GM18520 (cell line): ENCODE measurements around the gene DIABLO.
"Not testable (repeated sequence)": the region's sequence is repeated elsewhere in the genome, so short reads cannot be mapped to it uniquely, and the experiment has no call there.

ENCODE experiments used
- ATAC-seq: cut with Tn5 transposase; IDR thresholded peaks from one replicate; pipeline ENCODE4 v1.9.1; 2021; ENCODE audit not compliant: unreplicated experiment

The DIABLO gene

DNA sequence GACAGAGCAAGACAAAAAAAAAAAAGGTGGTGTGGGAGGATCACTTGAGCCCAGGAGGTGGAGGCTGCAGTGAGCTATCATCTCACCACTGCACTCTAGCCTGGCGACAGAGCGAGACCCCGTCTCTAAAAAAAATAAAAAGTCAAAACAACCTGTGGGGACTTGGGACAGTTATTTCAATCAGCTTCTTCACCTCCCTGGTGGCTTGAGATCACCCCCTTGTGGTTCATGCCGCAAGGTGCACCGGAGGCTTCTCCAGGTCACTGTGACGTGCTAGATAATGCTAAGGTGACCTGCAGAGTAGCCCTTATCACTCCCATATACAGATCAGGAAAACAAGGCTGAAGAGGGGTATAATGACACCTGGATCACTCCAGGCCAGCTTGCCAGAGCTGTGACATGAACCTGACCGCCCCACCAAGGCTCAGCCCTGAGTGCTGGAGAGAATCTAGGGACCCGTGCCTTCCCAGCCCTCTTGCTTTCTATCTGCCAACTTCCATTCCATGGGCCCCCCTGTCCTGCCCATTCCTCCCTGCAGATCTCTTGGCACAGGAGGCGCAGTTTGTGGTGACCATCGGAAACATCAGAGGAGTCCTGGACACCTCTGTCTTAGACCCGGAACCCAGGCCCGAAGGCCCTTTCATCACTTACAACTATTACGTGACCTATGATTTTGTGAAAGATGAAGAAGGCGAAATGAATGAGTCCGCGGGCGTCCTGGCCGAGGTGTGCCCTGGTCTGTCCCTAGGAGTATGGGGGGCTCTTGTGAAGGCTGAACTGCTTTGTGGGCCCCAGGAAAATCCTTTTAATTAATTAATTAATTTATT is 34.8 kb downstream of the DIABLO start:
- ATAC-seq: no peak

DNA sequence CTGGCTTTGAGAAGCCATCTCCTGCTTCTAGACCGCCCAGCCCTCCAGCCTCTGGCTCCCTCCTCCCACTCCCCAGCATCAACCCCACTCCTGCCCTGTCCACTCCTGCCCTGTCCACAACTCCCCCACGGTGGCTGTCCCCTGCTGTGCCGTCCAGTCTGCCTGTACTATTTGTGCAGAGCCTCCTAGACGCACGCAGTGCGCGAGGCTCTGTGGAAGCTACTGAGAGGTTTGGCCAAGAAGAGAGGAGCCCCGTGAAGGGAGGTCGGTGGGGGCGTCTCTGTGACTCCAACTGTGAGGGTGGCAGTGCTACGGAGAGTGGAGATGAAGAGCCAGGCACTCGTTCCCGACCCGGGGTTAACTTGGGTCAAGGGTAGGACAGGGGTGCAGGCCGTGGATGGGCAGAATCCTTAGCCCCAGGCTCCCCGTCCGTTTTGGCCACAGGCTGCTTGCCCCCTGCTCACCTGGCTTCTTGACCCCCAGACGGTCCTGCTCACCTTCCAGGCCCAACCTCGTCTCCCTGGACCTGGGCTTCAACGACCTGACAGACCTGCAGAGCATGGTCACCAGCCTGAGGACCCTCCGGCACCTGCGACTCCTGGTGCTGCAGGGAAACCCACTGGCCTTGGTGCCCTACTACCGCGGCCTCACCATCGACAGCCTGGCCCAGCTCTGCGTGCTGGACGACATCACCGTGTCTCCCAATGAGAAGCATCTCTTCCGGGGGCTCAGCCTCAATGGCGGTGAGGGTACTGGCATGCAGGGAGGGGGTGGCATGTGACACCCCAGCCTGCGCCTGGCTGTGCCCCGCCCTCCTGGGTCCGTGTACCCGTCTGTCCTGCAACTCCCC is 36.0 kb downstream of the DIABLO start:
- no peak for ATAC-seq

GRCh38 chr12:122187466-122187865 is 38.4 kb downstream of the DIABLO start:
- ATAC-seq: no peak

GRCh38 chr12:122185494-122186082 is 40.3 kb downstream of the DIABLO start:
- no peak for ATAC-seq

DNA sequence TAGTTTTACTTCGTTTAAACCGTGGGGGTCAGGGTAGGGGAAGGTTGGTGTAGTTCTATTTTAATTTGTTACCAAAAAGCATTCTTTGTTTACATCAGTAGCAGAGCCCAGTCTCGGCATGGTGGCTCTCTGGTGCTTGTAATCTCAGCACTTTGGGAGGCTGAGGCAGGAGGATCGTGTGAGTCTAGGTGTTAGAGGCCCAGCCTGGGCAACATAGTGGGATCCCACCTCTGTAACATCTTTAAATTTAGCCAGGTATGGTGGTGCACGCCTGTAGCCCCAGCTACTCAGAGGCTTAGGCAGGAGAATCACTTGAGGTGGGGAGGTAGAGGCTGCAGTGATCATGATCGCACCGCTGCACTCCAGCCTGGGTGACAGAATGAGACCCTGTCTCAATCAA is 40.8 kb downstream of the DIABLO start:
- ATAC-seq: no peak

DNA sequence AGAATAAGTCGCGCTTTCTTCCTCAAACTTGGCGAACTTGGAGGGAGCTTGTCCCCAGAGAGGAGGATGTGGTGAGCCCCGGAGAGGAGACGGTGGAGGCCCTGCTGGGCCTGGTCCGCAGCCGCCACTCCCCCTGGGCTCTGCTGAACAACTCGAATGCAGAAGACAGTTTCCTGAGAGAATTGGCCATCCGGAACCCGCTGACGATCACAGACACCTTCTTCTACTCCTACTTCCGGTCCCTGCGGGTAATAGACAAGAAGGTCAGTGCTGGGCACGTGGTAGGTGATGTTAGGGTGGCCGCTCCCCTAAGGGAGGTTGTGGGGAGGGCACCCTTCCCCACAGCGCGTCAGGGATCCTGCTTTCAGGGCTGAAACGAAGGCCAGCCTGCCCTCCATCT is 41.3 kb downstream of the DIABLO start:
- ATAC-seq: no peak

DNA sequence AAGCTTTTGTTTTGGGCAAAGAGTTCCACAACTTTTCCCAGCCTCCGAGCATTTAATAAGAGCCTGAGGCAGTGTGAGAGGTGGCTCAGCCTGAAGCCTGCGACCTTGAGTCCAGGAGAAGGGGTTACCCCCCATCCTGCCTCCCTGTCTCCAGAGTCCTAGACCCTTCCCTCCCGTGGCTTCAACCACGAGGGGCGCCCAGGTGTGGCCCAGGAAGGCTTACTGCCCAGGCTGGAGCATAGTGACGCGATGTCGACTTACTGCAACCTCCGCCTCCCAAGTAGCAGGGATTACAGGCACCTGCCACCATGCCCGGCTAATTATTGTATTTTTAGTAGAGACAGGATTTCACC is 42.3 kb downstream of the DIABLO start:
- no peak for ATAC-seq

DNA sequence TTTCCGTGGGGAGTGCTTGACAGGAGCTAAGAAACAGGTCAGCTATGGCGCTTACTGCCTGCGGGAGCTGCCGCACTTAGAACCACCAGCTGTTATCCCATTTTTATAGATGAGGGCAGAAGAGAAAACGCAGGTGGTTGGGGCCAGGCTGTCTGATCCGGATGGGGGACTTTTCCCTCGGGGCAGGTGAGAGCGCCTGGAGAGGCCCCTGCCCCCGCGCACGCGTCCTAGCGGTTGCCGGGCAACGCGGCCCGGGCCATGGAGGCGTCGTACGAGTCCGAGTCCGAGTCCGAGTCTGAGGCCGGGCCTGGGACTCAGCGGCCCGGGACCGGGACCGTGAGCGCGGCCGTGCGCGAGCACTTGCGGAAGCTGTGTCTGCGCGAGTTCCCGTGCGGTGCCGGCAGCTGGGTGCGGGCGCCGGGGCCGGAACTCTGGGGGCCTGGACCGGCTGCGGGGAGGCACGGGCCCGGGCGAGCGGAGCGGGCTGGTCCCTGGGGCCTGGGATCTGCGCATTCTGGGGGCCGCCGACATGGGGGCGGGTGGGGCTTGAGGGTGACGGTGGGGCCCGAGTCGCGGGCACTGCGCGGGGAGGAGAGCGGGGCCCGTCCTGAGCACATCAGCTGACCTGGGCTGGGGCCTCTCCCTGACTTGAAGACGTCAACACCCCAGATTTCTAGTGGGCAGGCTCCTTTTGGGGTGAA is 42.8 kb downstream of the DIABLO start, which contains the start of gene LRRC43:
LRRC43 (plus strand) TSS at position 237 of the 701 bp plus-strand sequence; CDS start at position 259, 22 bp downstream.
- ATAC-seq: no peak

- not testable (repeated sequence) for ATAC-seq
Measured at GRCh38 chr12:122176473-122176872, 49.4 kb downstream of the DIABLO start.

DNA sequence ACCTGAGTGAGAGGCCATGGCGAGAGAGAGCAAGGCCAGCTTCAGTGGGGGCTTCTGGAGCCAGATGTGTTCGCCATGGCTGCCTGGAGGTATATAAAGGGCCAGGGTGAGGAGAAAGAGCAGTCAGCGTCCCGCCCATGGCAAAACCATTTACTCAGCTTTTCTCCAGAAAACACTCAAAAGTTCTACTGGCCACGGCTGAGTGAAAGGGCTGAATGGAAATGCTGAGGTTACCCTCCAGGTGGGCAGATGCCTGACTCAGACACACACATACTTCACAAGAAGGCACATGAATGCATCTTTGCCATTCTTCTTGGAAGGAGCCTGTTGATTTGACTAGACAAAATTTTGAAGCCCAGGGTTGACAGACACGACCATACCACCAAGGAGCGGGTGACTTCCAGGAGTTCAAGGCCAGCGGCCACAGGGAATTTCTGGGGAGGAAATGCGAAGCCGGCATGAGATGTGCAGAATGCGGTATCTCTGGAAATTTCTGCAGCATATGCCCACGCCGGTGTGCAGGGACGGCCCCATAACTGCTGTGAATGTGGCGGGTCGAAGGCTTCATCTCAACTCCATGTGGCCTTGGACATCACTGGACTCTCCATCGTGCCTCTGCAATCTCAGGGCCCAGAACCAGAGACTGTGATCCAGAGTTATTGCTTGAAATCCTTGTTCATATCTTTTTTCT is 51.6 kb downstream of the DIABLO start, which contains the start of gene IL31:
IL31 (minus strand) TSS at position 67 of the 691 bp plus-strand sequence; CDS start at position 18, 49 bp downstream.
- ATAC-seq: no peak

DNA sequence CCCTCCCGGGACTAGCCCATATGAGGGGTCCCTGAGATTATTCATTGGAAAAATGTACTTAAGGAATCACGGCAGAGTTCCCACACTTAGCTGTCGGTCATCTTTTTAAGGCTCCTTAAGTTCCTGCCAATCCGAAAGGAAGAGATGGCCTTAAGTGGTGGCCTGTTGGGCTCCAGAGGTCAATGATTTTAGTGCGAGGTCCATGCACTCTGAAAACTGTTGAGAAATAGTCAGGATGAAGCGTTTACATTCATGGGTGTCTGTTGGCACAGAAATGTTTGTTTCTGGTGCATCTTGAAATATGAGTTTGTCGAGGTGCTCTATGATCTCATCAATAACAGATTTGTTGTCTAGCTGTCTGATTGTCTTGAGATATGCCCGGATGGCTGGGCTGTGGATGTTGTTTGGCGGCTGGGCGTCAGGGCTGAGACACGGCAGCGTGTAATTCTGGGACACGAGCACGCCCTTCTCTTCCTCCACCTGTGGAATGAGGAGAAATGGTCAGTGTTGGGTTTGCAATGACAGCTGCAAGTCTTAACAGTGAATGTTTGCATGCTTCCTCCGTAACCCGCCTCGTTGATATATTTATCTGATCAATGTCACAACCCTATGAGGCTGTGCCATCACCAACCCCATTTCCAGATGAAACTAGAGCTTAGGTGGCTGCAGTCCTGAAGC is 53.5 kb downstream of the DIABLO start:
- ATAC-seq: no peak

DNA sequence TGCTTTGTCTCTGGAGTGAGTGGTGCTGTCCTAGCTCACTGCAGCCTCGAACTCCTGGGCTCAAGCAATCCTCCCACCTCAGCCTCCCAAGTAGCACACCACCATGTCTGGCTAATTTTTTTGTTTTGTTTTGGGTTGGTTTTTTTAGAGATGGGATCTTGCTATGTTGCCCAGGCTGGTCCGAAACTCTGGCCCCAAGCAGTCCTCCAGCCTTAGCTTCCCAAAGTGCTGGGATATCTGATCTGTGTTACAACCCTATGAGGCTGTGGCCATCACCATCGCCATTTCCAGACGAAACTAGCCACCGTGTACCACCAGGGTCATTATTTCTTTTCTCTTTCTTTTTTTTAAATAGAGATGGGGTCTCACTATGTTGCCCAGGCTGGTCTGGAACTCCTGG is 54.5 kb downstream of the DIABLO start:
- no peak for ATAC-seq

DNA sequence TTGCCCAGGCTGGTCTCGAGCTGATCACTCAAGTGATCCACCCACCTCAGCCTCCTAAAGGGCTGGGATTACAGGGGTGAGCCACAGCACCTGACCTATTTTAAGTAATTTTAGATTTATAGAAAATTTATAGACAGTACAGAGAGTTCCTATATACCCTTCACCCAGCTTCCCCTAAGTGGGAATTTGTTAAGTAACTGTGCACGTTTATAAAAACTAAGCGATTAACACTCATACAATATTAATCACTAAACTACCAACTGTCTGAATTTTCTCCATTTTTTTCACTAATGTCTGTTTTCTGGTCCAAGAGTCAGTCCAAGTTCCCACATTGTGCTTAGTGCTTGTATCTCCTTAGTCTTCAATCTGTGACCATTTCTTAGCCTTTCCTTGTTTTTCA is 57.4 kb downstream of the DIABLO start:
- ATAC-seq: no peak

- no peak for ATAC-seq
Measured at GRCh38 chr12:122167356-122167925, 58.4 kb downstream of the DIABLO start.

- ATAC-seq: no peak
Measured at GRCh38 chr12:122166422-122167349, 59.2 kb downstream of the DIABLO start.

- no peak for ATAC-seq
Measured at GRCh38 chr12:122162976-122163375, 62.9 kb downstream of the DIABLO start.

- ATAC-seq: no peak
Measured at GRCh38 chr12:122161682-122162081, 64.2 kb downstream of the DIABLO start.

- no peak for ATAC-seq
Measured at GRCh38 chr12:122160761-122161160, 65.1 kb downstream of the DIABLO start.
